ENCODE results near the gene ZNF385A.

DNA sequence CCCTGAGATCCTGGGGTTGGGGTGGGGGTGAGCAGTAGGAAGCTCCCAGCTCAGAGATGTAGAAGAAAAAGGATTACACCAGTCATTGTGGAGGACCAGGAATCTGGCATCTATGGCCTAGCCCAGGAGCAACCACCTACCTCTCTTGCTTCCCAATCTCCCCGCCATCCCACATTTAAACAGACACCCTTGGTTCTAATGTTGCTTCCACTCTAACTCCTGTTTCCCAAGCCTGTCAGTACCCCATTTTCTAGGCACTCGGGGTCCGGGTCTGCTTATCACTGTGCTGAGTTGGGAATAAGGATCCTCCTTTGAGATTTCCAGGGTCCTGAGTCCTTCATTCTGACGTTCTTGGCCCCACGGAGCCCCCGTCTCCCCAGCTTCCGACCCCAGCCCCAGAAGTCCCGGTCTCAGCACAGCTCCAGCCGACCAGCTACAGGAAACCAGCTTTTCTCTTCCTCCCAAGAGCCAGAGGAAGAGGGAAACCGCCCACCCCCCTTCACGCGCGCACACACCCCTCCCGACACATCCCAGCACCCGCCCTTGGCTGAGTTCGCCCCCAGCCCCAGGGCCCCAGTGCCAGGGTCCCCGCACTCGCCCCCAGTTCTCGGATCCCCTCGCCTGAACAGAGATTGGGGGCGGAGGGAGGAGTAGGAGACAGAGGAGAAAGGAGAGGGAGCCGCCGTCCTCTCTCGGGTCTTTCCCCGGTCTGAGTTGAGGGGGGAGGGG is 33.3 kb upstream of the ZNF385A start:
- TF ChIP-seq, protein P1, sequence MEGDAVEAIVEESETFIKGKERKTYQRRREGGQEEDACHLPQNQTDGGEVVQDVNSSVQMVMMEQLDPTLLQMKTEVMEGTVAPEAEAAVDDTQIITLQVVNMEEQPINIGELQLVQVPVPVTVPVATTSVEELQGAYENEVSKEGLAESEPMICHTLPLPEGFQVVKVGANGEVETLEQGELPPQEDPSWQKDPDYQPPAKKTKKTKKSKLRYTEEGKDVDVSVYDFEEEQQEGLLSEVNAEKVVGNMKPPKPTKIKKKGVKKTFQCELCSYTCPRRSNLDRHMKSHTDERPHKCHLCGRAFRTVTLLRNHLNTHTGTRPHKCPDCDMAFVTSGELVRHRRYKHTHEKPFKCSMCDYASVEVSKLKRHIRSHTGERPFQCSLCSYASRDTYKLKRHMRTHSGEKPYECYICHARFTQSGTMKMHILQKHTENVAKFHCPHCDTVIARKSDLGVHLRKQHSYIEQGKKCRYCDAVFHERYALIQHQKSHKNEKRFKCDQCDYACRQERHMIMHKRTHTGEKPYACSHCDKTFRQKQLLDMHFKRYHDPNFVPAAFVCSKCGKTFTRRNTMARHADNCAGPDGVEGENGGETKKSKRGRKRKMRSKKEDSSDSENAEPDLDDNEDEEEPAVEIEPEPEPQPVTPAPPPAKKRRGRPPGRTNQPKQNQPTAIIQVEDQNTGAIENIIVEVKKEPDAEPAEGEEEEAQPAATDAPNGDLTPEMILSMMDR (IDR thresholded peaks at IDR 0.05), result no peak
- TF ChIP-seq POLR2A (IDR thresholded peaks at IDR 0.05), result no peak

Measured in heart left ventricle (tissue), 13 donors.